ENCODE measurements around the gene BCOR. TPM values are rescaled to one million over a fixed set of nuclear protein-coding genes. Genes with fewer than 3 reads are reported as not detected.

BCOR gene
- total RNA-seq, 2 donors from 2014 or later = 53.5 to 65.5 TPM

- ATAC-seq (replicated peaks in 1 of 2) = no peak
- Mint-ChIP-seq H3K9me3 (no peaks in the 10 kb centered on the region), H3K4me3 (peak overlapping the region in 1 of 2 donors; percentile 64), H3K27ac (no peak overlapping the region), H3K27me3 (ENCODE audit: low read depth) (peaks cover 52% of the 10 kb centered on the region), H3K4me1 (ENCODE audit: low read depth) (peaks cover 51% of the 10 kb centered on the region), H3K36me3 (ENCODE audit: insufficient read depth in 2 of 2) (peaks cover 0 to 4% of the 10 kb centered on the region in 2 donors)
- no peak for DNase-seq
Observed at GRCh38 chrX:40010550-40011321, 87.0 kb downstream of the BCOR start.

GRCh38 chrX:40009890-40010289 is 87.9 kb downstream of the BCOR start:
- ATAC-seq (replicated peaks in 1 of 2) = no peak
- peaks cover 0 to 4% of the 10 kb centered on the region in 2 donors for H3K36me3 Mint-ChIP-seq (ENCODE audit: insufficient read depth in 2 of 2)
- DNase-seq = no peak
- peaks cover 52% of the 10 kb centered on the region for H3K27me3 Mint-ChIP-seq (ENCODE audit: low read depth)
- peak overlapping the region; percentile 59 to 64 for H3K4me3 Mint-ChIP-seq
- H3K4me1 Mint-ChIP-seq (ENCODE audit: low read depth) = peaks cover 51% of the 10 kb centered on the region
- no peak overlapping the region for H3K27ac Mint-ChIP-seq
- H3K9me3 Mint-ChIP-seq = no peaks in the 10 kb centered on the region

GRCh38 chrX:40009462-40009851 is 88.3 kb downstream of the BCOR start:
- peaks cover 0 to 4% of the 10 kb centered on the region in 2 donors for H3K36me3 Mint-ChIP-seq (ENCODE audit: insufficient read depth in 2 of 2)
- H3K4me3 Mint-ChIP-seq = peak overlapping the region; percentile 59 to 64
- no peak overlapping the region for H3K27ac Mint-ChIP-seq
- ATAC-seq (replicated peaks in 1 of 2) = no peak
- no peak for DNase-seq
- no peaks in the 10 kb centered on the region for H3K9me3 Mint-ChIP-seq
- H3K4me1 Mint-ChIP-seq (ENCODE audit: low read depth) = peaks cover 51% of the 10 kb centered on the region
- peaks cover 54% of the 10 kb centered on the region for H3K27me3 Mint-ChIP-seq (ENCODE audit: low read depth)

GRCh38 chrX:40008791-40009461 is 88.8 kb downstream of the BCOR start:
- peak; percentile 11 to 17 for ATAC-seq (replicated peaks in 1 of 2)
- Mint-ChIP-seq H3K27ac (no peak overlapping the region), H3K27me3 (ENCODE audit: low read depth) (peaks cover 59% of the 10 kb centered on the region), H3K4me3 (peak overlapping the region; percentile 77 to 78), H3K4me1 (ENCODE audit: low read depth) (peaks cover 51% of the 10 kb centered on the region), H3K9me3 (no peaks in the 10 kb centered on the region), H3K36me3 (ENCODE audit: insufficient read depth in 2 of 2) (peaks cover 0 to 6% of the 10 kb centered on the region in 2 donors)
- peak; percentile 39 to 43 for DNase-seq

GRCh38 chrX:40007756-40008705 is 89.7 kb downstream of the BCOR start:
- Mint-ChIP-seq H3K4me3 (peak overlapping the region in 1 of 2 donors; percentile 78), H3K27ac (no peak overlapping the region), H3K36me3 (ENCODE audit: insufficient read depth in 2 of 2) (peaks cover 0 to 6% of the 10 kb centered on the region in 2 donors), H3K9me3 (no peaks in the 10 kb centered on the region), H3K27me3 (ENCODE audit: low read depth) (peaks cover 67% of the 10 kb centered on the region), H3K4me1 (ENCODE audit: low read depth) (peaks cover 48% of the 10 kb centered on the region)
- DNase-seq (no peak), ATAC-seq (replicated peaks in 1 of 2) (no peak)

GRCh38 chrX:40007131-40007755 is 90.5 kb downstream of the BCOR start:
- ATAC-seq (replicated peaks in 1 of 2) (no peak), DNase-seq (no peak)
- peaks cover 68% of the 10 kb centered on the region for H3K27me3 Mint-ChIP-seq (ENCODE audit: low read depth)
- peaks cover 0 to 6% of the 10 kb centered on the region in 2 donors for H3K36me3 Mint-ChIP-seq (ENCODE audit: insufficient read depth in 2 of 2)
- peaks cover 41% of the 10 kb centered on the region for H3K4me1 Mint-ChIP-seq (ENCODE audit: low read depth)
- H3K4me3 Mint-ChIP-seq = peak overlapping the region in 1 of 2 donors; percentile 33
- H3K9me3 Mint-ChIP-seq = no peaks in the 10 kb centered on the region
- H3K27ac Mint-ChIP-seq = no peak overlapping the region

GRCh38 chrX:40006106-40007017 is 91.4 kb downstream of the BCOR start:
- Mint-ChIP-seq H3K4me1 (ENCODE audit: low read depth) (peaks cover 34% of the 10 kb centered on the region), H3K27ac (no peak overlapping the region), H3K4me3 (peak overlapping the region; percentile 65 to 78), H3K36me3 (ENCODE audit: insufficient read depth in 2 of 2) (peaks cover 0 to 6% of the 10 kb centered on the region in 2 donors), H3K9me3 (no peaks in the 10 kb centered on the region), H3K27me3 (ENCODE audit: low read depth) (peaks cover 60% of the 10 kb centered on the region)
- peak; percentile 69 to 73 for ATAC-seq (replicated peaks in 1 of 2)
- peak; percentile 61 to 66 for DNase-seq

- H3K27ac Mint-ChIP-seq = no peak overlapping the region
- H3K36me3 Mint-ChIP-seq (ENCODE audit: insufficient read depth in 2 of 2) = peaks cover 0 to 6% of the 10 kb centered on the region in 2 donors
- peak overlapping the region; percentile 78 to 81 for H3K4me3 Mint-ChIP-seq
- peaks cover 24% of the 10 kb centered on the region for H3K4me1 Mint-ChIP-seq (ENCODE audit: low read depth)
- no peaks in the 10 kb centered on the region for H3K9me3 Mint-ChIP-seq
- DNase-seq (no peak), ATAC-seq (replicated peaks in 1 of 2) (peak; percentile 19 to 33)
- H3K27me3 Mint-ChIP-seq (ENCODE audit: low read depth) = peaks cover 59% of the 10 kb centered on the region
Observed at GRCh38 chrX:40005292-40006011, 92.3 kb downstream of the BCOR start.

- ATAC-seq (replicated peaks in 1 of 2) (no peak), DNase-seq (no peak)
- peaks cover 55% of the 10 kb centered on the region for H3K27me3 Mint-ChIP-seq (ENCODE audit: low read depth)
- peak overlapping the region; percentile 36 to 57 for H3K4me3 Mint-ChIP-seq
- no peaks in the 10 kb centered on the region for H3K9me3 Mint-ChIP-seq
- peaks cover 0 to 6% of the 10 kb centered on the region in 2 donors for H3K36me3 Mint-ChIP-seq (ENCODE audit: insufficient read depth in 2 of 2)
- H3K27ac Mint-ChIP-seq = no peak overlapping the region
- H3K4me1 Mint-ChIP-seq (ENCODE audit: low read depth) = peaks cover 19% of the 10 kb centered on the region
Observed at GRCh38 chrX:40004921-40005291, 92.9 kb downstream of the BCOR start.

- H3K27ac Mint-ChIP-seq = no peak overlapping the region
- H3K36me3 Mint-ChIP-seq (ENCODE audit: insufficient read depth in 2 of 2) = peaks cover 0 to 6% of the 10 kb centered on the region in 2 donors
- H3K27me3 Mint-ChIP-seq (ENCODE audit: low read depth) = peaks cover 59% of the 10 kb centered on the region
- DNase-seq = no peak
- no peak for ATAC-seq (replicated peaks in 1 of 2)
- H3K9me3 Mint-ChIP-seq = no peaks in the 10 kb centered on the region
- peak overlapping the region in 1 of 2 donors; percentile 44 for H3K4me3 Mint-ChIP-seq
- H3K4me1 Mint-ChIP-seq (ENCODE audit: low read depth) = peaks cover 18% of the 10 kb centered on the region
Observed at GRCh38 chrX:40004246-40004535, 93.6 kb downstream of the BCOR start.

- H3K4me3 Mint-ChIP-seq = no peak overlapping the region
Observed at GRCh38 chrX:40003428-40004245, 94.1 kb downstream of the BCOR start.

More at GRCh38 chrX:40003428-40004245, 94.1 kb downstream of the BCOR start:
- Mint-ChIP-seq H3K36me3 (ENCODE audit: insufficient read depth in 2 of 2) (peaks cover 0 to 6% of the 10 kb centered on the region in 2 donors), H3K9me3 (no peaks in the 10 kb centered on the region), H3K27ac (no peak overlapping the region), H3K4me1 (ENCODE audit: low read depth) (peaks cover 13% of the 10 kb centered on the region), H3K27me3 (ENCODE audit: low read depth) (peaks cover 65% of the 10 kb centered on the region)
- ATAC-seq (replicated peaks in 1 of 2) (no peak), DNase-seq (no peak)
